Measurements from ENCODE around the gene MTHFSD. TPM values are rescaled to one million over a fixed set of nuclear protein-coding genes. Genes with fewer than 3 reads are reported as not detected.

MTHFSD gene
- 10.3 to 12.4 TPM (median 11.3 TPM) in 5 replicates for total RNA-seq (2022; extraction: Qiagen RNA extraction; ENCODE audit: low read depth)

GRCh38 chr16:86554917-86555703 is at the start of gene MTHFSD:
TSS of gene MTHFSD (minus strand) at chr16:86555235. CDS start at chr16:86555184, 51 bp downstream.

GRCh38 chr16:86578061-86578599 is 23.1 kb upstream of the MTHFSD start, which contains the start of gene FOXL1:
TSS of gene FOXL1 (plus strand) at chr16:86578549. CDS start at chr16:86578724, 175 bp downstream.

GRCh38 chr16:86566601-86566965 is 11.5 kb upstream of the MTHFSD start, which contains the start of gene FOXC2:
TSS of gene FOXC2 (plus strand) at chr16:86566829. CDS start at chr16:86567336, 507 bp downstream.

GRCh38 chr16:86510465-86511261 is 44.4 kb downstream of the MTHFSD start, which contains the start of gene FOXF1:
TSS of gene FOXF1 (plus strand) at chr16:86510527. CDS start at chr16:86510570, 43 bp downstream.

Other genes with a start within 250 kb of the MTHFSD start
- gene FOXF1, start 44.7 kb downstream of the MTHFSD start, total RNA-seq (2022; extraction: Qiagen RNA extraction; ENCODE audit: low read depth), result not detected in 5 replicates
- 1.6 to 2.2 TPM (median 2.1 TPM) in 5 replicates for gene FOXC2, start 11.6 kb upstream of the MTHFSD start, total RNA-seq (2022; extraction: Qiagen RNA extraction; ENCODE audit: low read depth)
- 0.50 to 1.1 TPM (median 0.83 TPM) in 5 replicates for gene FOXL1, start 23.3 kb upstream of the MTHFSD start, total RNA-seq (2022; extraction: Qiagen RNA extraction; ENCODE audit: low read depth)

Measured in A549 treated with CpdA at 1 μM for 4 hours (cell line).